Body of pancreas (tissue), 4 donors: ENCODE results near the gene DSPP. TPM values are rescaled to one million over a fixed set of nuclear protein-coding genes. Genes with fewer than 3 reads are reported as not detected.

Source experiments
- ATAC-seq: fragments of 150-250 bp; one replicate; pipeline ENCODE4 v1.9.1; 2016
- DNase-seq, 4 donors: peaks; one replicate each; pipeline ENCODE4 v3.0.0-alpha.2; 2019
- H3K27ac ChIP-seq, 4 donors: fragments of 200-600 bp; sonication (generic); 1 replicate in 3 of 4; 2 replicates in 1 of 4; pipeline versions ENCODE4 v1.5.1 to v1.6.1; 2016 to 2019; ENCODE audit warnings: mild to moderate bottlenecking in 1 of 4, mixed read lengths in 1 of 4, moderate library complexity in 1 of 4
- H3K27me3 ChIP-seq, 2 donors: fragments of 200-600 bp; sonication (generic); one replicate each; pipeline ENCODE4 v1.6.0; 2016; ENCODE audit warnings: mild to moderate bottlenecking in 1 of 2
- H3K36me3 ChIP-seq, 2 donors: fragments of 200-600 bp; sonication (generic); replicated peaks in 1 of 2; 2 replicates each; pipeline ENCODE4 v1.5.1; 2016; ENCODE audit warnings: low read depth in 2 of 2; ENCODE audit not compliant: insufficient read depth in 1 of 2
- H3K4me1 ChIP-seq: fragments of 200-600 bp; sonication (generic); one replicate; pipeline ENCODE4 v1.6.0; 2016
- H3K4me3 ChIP-seq, 2 donors: fragments of 200-600 bp; sonication (generic); 1 replicate in 1 of 2; 2 replicates in 1 of 2; pipeline ENCODE4 v1.5.1; 2016 to 2019
- H3K9me3 ChIP-seq, 3 donors: fragments of 200-600 bp; sonication (generic); 1 replicate in 2 of 3; 2 replicates in 1 of 3; pipeline ENCODE4 v1.5.1; 2016
- POLR2A ChIP-seq, 3 donors: fragments of 450-650 bp; IDR thresholded peaks; one replicate each; pipeline ENCODE4 v1.6.1; 2016; ENCODE audit warnings: antibody characterized with exemption in 3 of 3, mild to moderate bottlenecking in 2 of 3
- WGBS, 2 donors: methylation state at CpG; one replicate each; pipeline ENCODE4 v1.1.5; 2017; 5-methylcytosine and 5-hydroxymethylcytosine counted together
- intact Hi-C: fragments of 100-400 bp; cut with DNase I; formaldehyde crosslinking; loops from one replicate; pipeline ENCODE4 v1.15.1; 2023
- total RNA-seq, 2 donors: library from RNA; depleted of rRNA; stranded (reverse); fragments of >200 nt; gene quantifications; one replicate each; pipeline ENCODE4 v1.1.0, GENCODE V29; 2016
- TF ChIP-seq, protein P1 (sequence below), 7 experiments: fragments of 450-650 bp in 4 of 7; fragments of 200-600 bp in 3 of 7; sonication (generic) in 3 of 7; IDR thresholded peaks; one replicate each; pipeline ENCODE4 v1.5.1; 2016 to 2019; ENCODE audit warnings: antibody characterized with exemption in 7 of 7

Gene DSPP
- total RNA-seq, 2 donors from 2014 or later: not detected

DNA sequence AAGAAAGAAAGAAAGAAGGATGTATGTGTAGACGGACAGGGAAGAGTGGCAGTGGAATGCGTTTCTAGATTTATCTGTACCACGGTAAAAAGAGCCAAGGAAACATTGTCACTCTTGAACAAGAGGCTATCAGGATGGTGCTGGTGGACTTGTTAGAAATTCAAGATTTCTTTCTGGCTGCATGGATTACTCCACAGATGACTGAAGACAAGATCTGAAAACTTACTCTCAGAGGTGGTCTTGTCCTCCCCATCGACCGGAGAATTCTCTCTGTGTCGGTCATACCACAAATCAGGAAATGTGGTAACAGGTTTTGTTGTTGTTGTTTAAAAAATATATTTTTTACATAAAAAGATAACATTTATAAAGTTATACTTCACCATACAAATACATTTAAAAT is 11.8 kb downstream of the DSPP start:
- H3K9me3 ChIP-seq: no peaks in the 10 kb centered on the region

DNA sequence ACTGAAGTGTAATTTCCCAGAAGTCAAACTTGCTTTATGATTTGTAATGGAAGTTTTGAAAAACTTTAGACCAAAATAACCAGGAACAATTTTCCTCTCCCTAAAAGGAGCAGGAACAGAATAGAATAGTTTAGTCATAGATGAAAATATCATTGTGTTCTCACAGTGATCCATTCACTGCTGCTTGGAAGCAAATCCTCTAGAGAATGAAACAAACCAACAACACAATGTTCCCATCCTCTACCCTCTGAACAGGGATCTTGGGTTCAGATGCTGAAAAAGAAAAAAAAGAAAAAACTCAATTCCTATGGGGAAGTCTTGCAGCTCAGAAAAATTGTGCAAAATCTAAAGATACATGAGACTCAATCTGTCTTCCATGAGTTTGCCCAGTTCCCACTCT is 12.2 kb downstream of the DSPP start:
- no peaks in the 10 kb centered on the region for H3K4me1 ChIP-seq
- H3K27me3 ChIP-seq: no peaks in the 10 kb centered on the region
- H3K4me3 ChIP-seq: no peak overlapping the region
- peak; percentile 30 for ATAC-seq
- H3K36me3 ChIP-seq: no peaks in the 10 kb centered on the region
- no peaks in the 10 kb centered on the region for H3K9me3 ChIP-seq
- DNase-seq: no peak
- TF ChIP-seq, protein P1, sequence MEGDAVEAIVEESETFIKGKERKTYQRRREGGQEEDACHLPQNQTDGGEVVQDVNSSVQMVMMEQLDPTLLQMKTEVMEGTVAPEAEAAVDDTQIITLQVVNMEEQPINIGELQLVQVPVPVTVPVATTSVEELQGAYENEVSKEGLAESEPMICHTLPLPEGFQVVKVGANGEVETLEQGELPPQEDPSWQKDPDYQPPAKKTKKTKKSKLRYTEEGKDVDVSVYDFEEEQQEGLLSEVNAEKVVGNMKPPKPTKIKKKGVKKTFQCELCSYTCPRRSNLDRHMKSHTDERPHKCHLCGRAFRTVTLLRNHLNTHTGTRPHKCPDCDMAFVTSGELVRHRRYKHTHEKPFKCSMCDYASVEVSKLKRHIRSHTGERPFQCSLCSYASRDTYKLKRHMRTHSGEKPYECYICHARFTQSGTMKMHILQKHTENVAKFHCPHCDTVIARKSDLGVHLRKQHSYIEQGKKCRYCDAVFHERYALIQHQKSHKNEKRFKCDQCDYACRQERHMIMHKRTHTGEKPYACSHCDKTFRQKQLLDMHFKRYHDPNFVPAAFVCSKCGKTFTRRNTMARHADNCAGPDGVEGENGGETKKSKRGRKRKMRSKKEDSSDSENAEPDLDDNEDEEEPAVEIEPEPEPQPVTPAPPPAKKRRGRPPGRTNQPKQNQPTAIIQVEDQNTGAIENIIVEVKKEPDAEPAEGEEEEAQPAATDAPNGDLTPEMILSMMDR (IDR thresholded peaks at IDR 0.05): no peak
- TF ChIP-seq POLR2A (IDR thresholded peaks at IDR 0.05): no peak
- H3K27ac ChIP-seq: no peak overlapping the region
- intact Hi-C loops: no loop called here

More for the DNA sequence above, 11.8 kb downstream of the DSPP start:
- no peaks in the 10 kb centered on the region for H3K36me3 ChIP-seq
- no peak overlapping the region for H3K27ac ChIP-seq
- no peaks in the 10 kb centered on the region for H3K4me1 ChIP-seq
- H3K4me3 ChIP-seq: no peak overlapping the region
- H3K27me3 ChIP-seq: no peaks in the 10 kb centered on the region
- 78 to 80% methylated on average over 6 of the region's 6 CpGs for WGBS, 2 donors
- DNase-seq: no peak
- intact Hi-C loops: no loop called here
- no peak for TF ChIP-seq POLR2A (IDR thresholded peaks at IDR 0.05)
- TF ChIP-seq, protein P1 (IDR thresholded peaks at IDR 0.05): no peak
- ATAC-seq: no peak

DNA sequence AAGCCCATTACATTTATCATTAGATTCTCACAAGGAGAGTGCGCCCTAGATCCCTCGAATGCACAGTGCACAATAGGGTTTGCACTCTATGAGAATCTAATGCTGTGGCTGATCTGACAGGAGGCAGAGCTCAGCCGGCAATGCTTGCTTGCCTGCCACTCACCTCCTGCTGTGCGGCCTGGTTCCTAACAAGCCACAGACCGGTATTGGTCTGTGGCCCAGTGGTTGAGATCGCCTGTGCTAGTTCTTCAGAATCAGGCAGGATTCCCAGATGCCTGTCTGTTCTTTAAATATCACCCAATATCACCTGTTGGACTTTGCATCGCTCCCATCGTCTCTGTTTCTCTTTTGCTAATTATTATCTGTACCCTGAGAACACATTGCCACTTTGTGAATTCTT is 14.0 kb downstream of the DSPP start:
- Histone ChIP-seq H3K27me3 (no peaks in the 10 kb centered on the region), H3K36me3 (no peaks in the 10 kb centered on the region), H3K27ac (no peak overlapping the region), H3K9me3 (no peaks in the 10 kb centered on the region), H3K4me3 (no peak overlapping the region), H3K4me1 (no peaks in the 10 kb centered on the region)
- ATAC-seq (no peak), DNase-seq (no peak)
- intact Hi-C loops: no loop called here
- 71 to 78% methylated on average over 8 of the region's 8 CpGs for WGBS, 2 donors
- no peak for TF ChIP-seq POLR2A (IDR thresholded peaks at IDR 0.05)
- TF ChIP-seq, protein P1 (IDR thresholded peaks at IDR 0.05): no peak

DNA sequence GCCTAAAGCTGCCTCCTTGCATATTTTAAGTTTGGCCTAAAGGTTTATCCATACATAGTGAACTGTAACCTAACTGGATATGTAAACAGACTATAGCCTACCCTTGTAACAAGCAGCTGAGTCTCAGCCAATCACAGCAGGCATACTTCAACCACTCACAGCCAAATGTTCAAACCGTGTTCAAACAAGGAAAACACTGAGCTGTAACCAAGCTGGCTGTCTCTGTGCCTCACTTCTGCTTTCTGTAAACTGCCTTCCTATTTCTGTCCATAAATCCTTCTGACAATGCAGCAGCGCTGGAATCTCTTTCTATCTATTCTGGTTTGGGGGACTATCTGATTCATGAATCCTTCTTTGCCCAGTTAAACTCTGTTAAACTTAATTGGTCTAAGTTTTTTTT is 16.4 kb downstream of the DSPP start:
- Histone ChIP-seq H3K9me3 (no peaks in the 10 kb centered on the region), H3K36me3 (no peaks in the 10 kb centered on the region), H3K27ac (no peak overlapping the region), H3K4me3 (no peak overlapping the region), H3K4me1 (no peaks in the 10 kb centered on the region), H3K27me3 (no peaks in the 10 kb centered on the region)
- WGBS, 2 donors: 54 to 56% methylated on average over 2 of the region's 2 CpGs
- intact Hi-C loops: no loop called here
- no peak for DNase-seq
- no peak for ATAC-seq
- no peak for TF ChIP-seq POLR2A (IDR thresholded peaks at IDR 0.05)
- TF ChIP-seq, protein P1 (IDR thresholded peaks at IDR 0.05): no peak

DNA sequence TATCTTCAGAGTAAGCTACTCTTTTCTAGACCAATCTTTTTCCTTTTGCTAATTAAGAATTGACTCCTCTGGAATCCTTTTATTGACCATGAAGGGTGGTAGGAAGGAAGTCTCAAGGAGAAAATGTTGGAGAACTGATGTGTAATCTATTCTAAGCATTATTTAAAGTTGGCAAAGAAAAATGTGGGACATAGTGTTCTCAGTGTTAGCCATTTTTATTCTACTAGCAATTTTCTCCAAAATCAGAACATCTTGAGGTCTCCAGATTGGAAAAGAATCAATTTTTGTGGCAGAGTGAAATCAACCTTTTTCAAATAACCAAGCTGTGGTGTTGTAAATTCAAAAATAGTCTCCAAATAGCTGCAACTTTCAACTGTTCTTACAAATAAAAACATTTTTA is 23.3 kb downstream of the DSPP start:
- Histone ChIP-seq H3K27me3 (no peaks in the 10 kb centered on the region), H3K9me3 (no peaks in the 10 kb centered on the region), H3K27ac (no peak overlapping the region), H3K36me3 (no peaks in the 10 kb centered on the region), H3K4me1 (no peaks in the 10 kb centered on the region), H3K4me3 (no peak overlapping the region)
- TF ChIP-seq POLR2A (IDR thresholded peaks at IDR 0.05): no peak
- TF ChIP-seq, protein P1 (IDR thresholded peaks at IDR 0.05): no peak
- DNase-seq (no peak), ATAC-seq (no peak)
- intact Hi-C loops: no loop called here
